ENCODE data around the gene AP2A1. TPM values are rescaled to one million over a fixed set of nuclear protein-coding genes. Genes with fewer than 3 reads are reported as not detected.
"Not testable (repeated sequence)": the region's sequence is repeated elsewhere in the genome, so short reads cannot be mapped to it uniquely, and the experiment has no call there.

Gene AP2A1
- total RNA-seq, 4 donors from 2014 or later = 48.4 to 77.6 (median 66.9) TPM

DNA sequence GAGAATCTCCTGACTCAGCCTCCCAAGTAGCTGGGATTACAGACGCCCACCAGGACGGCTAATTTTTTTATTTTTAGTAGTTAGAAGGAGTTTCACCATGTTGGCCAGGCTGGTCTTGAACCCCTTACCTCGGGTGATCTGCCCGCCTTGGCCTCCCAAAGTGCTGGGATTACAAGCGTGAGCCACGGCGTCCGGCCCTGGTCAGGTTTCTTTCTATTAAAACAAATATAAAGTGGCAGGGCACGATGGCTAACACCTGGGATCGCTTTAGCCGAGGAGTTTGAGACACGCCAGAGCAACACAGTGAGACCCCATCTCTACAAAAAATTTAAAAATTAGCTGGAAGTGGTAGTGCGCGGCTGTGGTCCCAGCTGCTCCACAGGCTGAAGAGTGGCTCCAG lies 49.8 kb downstream of the AP2A1 start:
- no peak for DNase-seq
- TF ChIP-seq, protein P1, sequence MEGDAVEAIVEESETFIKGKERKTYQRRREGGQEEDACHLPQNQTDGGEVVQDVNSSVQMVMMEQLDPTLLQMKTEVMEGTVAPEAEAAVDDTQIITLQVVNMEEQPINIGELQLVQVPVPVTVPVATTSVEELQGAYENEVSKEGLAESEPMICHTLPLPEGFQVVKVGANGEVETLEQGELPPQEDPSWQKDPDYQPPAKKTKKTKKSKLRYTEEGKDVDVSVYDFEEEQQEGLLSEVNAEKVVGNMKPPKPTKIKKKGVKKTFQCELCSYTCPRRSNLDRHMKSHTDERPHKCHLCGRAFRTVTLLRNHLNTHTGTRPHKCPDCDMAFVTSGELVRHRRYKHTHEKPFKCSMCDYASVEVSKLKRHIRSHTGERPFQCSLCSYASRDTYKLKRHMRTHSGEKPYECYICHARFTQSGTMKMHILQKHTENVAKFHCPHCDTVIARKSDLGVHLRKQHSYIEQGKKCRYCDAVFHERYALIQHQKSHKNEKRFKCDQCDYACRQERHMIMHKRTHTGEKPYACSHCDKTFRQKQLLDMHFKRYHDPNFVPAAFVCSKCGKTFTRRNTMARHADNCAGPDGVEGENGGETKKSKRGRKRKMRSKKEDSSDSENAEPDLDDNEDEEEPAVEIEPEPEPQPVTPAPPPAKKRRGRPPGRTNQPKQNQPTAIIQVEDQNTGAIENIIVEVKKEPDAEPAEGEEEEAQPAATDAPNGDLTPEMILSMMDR (IDR thresholded peaks at IDR 0.05) = no peak
- no peak for TF ChIP-seq POLR2A (IDR thresholded peaks at IDR 0.05)
- Histone ChIP-seq H3K9me3 (no peaks in the 10 kb centered on the region), H3K4me3 (replicated peaks in 1 of 3) (no peak overlapping the region), H3K27me3 (no peaks in the 10 kb centered on the region), H3K27ac (peak overlapping the region; percentile 85 to 97 (median 92)), H3K4me1 (peaks cover 39 to 40% of the 10 kb centered on the region in 2 donors), H3K36me3 (no peaks in the 10 kb centered on the region)
- intact Hi-C loops (cut with DNase I) = loop anchor here (5.0 kb wide), 1 partner anchor 36 kb away; the partner anchor contains the start of gene PTOV1
- WGBS, 2 donors = 76 to 82% methylated on average over 14 of the region's 14 CpGs

DNA sequence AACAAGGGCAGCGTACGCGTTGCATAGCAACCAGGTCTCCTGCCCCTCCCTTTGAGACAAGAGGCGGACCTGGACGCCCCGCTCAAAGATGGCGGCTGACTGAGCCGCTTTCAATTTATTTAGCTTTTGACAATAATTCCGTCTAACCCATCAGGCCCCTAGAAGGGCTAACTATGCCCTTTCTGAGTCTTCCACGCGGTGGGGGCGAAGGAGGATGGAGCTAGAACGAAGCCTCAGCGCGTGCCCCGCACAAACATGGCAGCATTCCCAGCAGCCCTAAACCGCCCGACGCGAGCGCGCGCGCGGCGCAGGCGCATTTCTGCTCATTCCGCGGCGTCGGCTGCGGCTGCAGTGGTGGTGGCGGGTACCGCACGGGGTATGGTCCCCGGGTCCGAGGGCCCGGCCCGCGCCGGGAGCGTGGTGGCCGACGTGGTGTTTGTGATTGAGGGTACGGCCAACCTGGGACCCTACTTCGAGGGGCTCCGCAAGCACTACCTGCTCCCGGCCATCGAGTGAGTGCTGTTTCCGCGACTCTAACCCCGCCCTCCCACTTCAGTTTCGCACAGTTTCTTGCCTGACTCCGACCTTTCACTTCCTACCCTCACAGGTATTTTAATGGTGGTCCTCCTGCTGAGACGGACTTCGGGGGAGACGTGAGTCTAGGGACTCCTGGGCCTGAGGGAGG lies 51.3 kb downstream of the AP2A1 start, which contains the start of gene MED25:
MED25 (plus strand) TSS at position 326 of the 685 bp plus-strand sequence; CDS start at position 379, 53 bp downstream.
- H3K4me1 ChIP-seq = peaks cover 31 to 35% of the 10 kb centered on the region in 2 donors
- intact Hi-C loops (cut with DNase I) = loop anchor here (5.0 kb wide), 1 partner anchor 34 kb away; the partner anchor contains the start of gene PTOV1
- TF ChIP-seq, protein P1 (IDR thresholded peaks at IDR 0.05) = peak in 5 of 6 experiments; percentile 22 to 68 (median 33)
- peak; percentile 79 to 80 for TF ChIP-seq POLR2A (IDR thresholded peaks at IDR 0.05)
- DNase-seq = peak; percentile 79 to 81
- peak within 1 kb of the TSS; percentile 85 to 97 (median 92) for H3K27ac ChIP-seq
- 0% methylated on average over 29 to 39 of the region's 57 CpGs for WGBS, 2 donors
- no peaks in the 10 kb centered on the region for H3K9me3 ChIP-seq
- H3K4me3 ChIP-seq (replicated peaks in 1 of 3) = peak within 1 kb of the TSS; percentile 61 to 70 (median 64)
- peaks cover 0 to 3% of the 10 kb centered on the region in 2 donors for H3K36me3 ChIP-seq
- H3K27me3 ChIP-seq = no peaks in the 10 kb centered on the region

DNA sequence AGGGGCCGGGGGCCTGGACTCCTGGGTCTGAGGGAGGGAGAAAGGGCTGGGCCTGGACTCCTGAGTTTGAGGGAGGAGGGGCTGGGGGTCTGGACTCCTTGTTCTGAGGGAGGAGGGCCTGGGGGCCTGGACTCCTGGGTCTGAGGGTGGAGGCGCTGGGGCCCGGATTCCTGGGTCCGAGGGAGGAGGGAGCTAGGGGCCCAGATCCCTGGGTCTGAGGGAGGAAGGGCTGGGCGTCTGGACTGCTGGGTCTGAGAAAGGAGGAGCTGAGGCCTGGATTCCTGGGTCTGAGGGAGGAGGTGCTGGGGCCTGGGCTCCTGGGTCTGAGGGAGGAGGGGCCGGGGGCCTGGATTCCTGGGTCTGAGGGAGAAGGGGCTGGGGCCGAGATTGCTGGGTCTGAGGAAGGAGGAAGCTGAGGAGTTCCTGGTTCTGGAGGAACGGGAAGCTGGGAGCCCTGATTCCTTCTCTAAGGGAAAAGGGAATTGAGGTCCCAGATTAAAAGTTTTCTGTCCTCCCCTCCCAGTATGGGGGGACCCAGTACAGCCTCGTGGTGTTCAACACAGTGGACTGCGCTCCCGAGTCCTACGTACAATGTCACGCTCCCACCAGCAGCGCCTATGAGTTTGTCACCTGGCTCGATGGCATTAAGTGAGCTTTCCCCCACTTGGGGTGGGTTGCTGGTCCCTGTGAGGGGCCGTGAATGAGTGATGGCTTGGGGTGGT lies 52.0 kb downstream of the AP2A1 start:
- 25 to 32% methylated on average over 12 to 14 of the region's 16 CpGs for WGBS, 2 donors
- Histone ChIP-seq H3K27me3 (no peaks in the 10 kb centered on the region), H3K36me3 (peaks cover 0 to 3% of the 10 kb centered on the region in 2 donors), H3K9me3 (no peaks in the 10 kb centered on the region), H3K4me1 (peaks cover 30 to 35% of the 10 kb centered on the region in 2 donors), H3K27ac (peak overlapping the region; percentile 85 to 97 (median 92)), H3K4me3 (replicated peaks in 1 of 3) (peak overlapping the region; percentile 61 to 70 (median 64))
- intact Hi-C loops (cut with DNase I) = loop anchor here (5.0 kb wide), 1 partner anchor 33 kb away; the partner anchor contains the start of gene PTOV1
- TF ChIP-seq, protein P1 (IDR thresholded peaks at IDR 0.05) = no peak
- no peak for TF ChIP-seq POLR2A (IDR thresholded peaks at IDR 0.05)
- peak in 1 of 2 donors; percentile 18 for DNase-seq

DNA sequence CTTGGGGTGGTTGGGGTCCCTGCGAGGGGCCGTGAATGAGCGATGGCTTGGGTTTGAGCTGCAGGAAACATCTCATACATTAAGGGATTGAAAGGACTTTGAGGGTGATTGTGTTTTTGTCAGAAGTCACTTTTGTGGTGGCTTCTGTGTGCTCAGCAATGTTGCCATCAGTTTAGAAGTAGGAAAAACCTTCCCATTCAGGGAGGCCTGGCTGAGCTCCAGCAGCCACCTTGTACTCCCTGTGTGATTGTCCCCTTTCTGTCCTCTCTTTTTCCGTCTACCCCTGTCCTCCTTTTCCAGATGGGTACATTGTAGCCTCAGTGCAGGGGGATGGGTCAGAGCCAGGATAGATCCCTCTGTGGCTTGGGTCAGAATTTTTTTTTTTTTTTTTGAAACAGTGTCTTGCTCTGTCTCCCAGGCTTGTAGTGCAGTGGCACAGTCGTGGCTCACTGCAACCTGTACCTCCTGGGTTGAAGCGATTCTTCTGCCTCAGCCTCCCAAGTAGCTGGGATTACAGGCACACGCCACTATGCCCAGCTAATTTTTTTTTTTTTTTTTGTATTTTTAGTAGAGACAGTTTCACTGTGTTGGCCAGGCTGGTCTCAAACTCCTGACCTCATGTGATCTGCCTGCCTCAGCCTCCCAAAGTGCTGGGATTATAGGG lies 52.8 kb downstream of the AP2A1 start:
- H3K4me3 ChIP-seq (replicated peaks in 1 of 3); H3K36me3 ChIP-seq; H3K9me3 ChIP-seq; H3K27me3 ChIP-seq: not testable (repeated sequence)
- H3K4me1 ChIP-seq = peaks cover 28 to 35% of the 10 kb centered on the region in 2 donors
- peak; percentile 45 to 49 for DNase-seq
- intact Hi-C loops (cut with DNase I) = loop anchor here (5.0 kb wide), 1 partner anchor 33 kb away; the partner anchor contains the start of gene PTOV1
- WGBS, 2 donors = 61 to 67% methylated on average over 7 of the region's 7 CpGs
- H3K27ac ChIP-seq = peak overlapping the region; percentile 13 to 85 (median 57)

DNA sequence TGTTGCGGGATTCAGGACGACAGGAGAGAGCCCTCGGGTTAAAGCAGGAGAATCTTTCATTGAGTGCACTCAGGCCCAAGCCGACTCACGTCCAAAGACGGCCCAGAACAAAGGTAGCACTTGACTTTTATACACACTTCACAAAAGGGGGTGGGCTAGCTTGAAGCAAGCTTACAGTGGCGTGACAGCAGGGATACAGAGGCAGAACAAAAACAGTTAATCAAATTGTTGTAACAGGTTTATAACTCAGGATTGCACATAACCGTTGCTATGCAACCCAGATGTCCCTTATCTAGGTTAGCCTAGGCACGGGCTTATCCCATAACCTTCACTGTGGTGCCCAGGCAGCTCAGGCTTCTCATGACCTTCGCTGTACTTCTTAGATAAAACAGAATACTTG lies 53.3 kb downstream of the AP2A1 start:
- 44 to 53% methylated on average over 10 of the region's 10 CpGs for WGBS, 2 donors
- Histone ChIP-seq H3K36me3 (peaks cover 0 to 3% of the 10 kb centered on the region in 2 donors), H3K27ac (peak overlapping the region; percentile 13 to 85 (median 57)), H3K27me3 (no peaks in the 10 kb centered on the region), H3K9me3 (no peaks in the 10 kb centered on the region), H3K4me1 (peaks cover 28 to 35% of the 10 kb centered on the region in 2 donors), H3K4me3 (replicated peaks in 1 of 3) (no peak overlapping the region)
- peak; percentile 44 to 53 for DNase-seq
- intact Hi-C loops (cut with DNase I) = no loop called here
- TF ChIP-seq POLR2A (IDR thresholded peaks at IDR 0.05) = peak in 1 of 2 donors; percentile 30
- TF ChIP-seq, protein P1 (IDR thresholded peaks at IDR 0.05) = no peak

All from thyroid gland (tissue), 4 donors.